Measurements from ENCODE around the gene COX10.

The COX10 gene

DNA sequence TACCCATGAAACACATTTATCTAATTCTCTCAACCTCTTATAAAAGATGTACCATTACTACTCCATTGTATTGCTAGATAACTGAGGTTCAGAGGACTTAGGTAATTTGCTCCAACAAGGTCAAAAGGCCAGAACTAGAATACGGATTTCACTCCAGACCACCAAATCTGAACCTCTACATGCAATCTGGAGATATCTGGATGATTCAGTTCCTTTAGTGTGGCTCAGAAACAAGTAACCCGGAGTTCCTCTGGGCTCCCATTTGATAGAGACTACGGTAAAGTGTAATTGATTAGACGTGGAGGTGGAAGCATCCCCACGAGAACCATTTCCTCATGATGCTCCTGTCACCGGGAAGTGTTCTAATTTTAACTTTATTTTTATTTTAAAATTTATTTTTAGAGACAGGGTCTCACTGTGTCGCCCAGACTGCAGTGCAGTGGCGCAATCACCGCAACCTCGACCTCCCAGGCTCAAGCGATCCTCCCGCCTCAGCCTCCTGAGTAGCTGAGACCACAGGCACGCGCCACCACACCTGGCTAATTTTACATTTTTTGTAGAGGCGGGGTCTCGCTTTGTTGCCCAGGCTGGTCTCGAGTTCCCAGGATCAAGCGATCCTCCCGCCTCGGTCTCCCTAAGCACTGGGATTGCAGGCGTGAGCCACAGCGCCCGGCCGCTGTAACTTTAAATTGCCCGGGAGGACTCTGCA lies 608 bp upstream of the COX10 start:
- no peaks in the 10 kb centered on the region for H3K27me3 ChIP-seq (ENCODE audit: control insufficient read depth in 2 of 2, insufficient read depth in 2 of 2, low read length in 2 of 2)
- H3K4me3 ChIP-seq (ENCODE audit: low read length in 2 of 2): peak overlapping the region; percentile 95 to 99
- peak overlapping the region; percentile 87 to 88 for H3K27ac ChIP-seq (ENCODE audit: low read depth in 2 of 2, low read length in 2 of 2)
- H3K9ac ChIP-seq (ENCODE audit: low read depth in 1 of 2, low read length in 2 of 2): peak overlapping the region; percentile 50 to 92
- H3K4me1 ChIP-seq (ENCODE audit: control insufficient read depth in 2 of 2, insufficient read depth in 2 of 2, low read length in 2 of 2): peaks cover 15 to 19% of the 10 kb centered on the region in 2 donors
- no peaks in the 10 kb centered on the region for H3K36me3 ChIP-seq (ENCODE audit: control insufficient read depth in 2 of 2, insufficient read depth in 2 of 2, low read length in 2 of 2)
- no peaks in the 10 kb centered on the region for H3K9me3 ChIP-seq (ENCODE audit: control insufficient read depth in 2 of 2, low read length in 2 of 2)

DNA sequence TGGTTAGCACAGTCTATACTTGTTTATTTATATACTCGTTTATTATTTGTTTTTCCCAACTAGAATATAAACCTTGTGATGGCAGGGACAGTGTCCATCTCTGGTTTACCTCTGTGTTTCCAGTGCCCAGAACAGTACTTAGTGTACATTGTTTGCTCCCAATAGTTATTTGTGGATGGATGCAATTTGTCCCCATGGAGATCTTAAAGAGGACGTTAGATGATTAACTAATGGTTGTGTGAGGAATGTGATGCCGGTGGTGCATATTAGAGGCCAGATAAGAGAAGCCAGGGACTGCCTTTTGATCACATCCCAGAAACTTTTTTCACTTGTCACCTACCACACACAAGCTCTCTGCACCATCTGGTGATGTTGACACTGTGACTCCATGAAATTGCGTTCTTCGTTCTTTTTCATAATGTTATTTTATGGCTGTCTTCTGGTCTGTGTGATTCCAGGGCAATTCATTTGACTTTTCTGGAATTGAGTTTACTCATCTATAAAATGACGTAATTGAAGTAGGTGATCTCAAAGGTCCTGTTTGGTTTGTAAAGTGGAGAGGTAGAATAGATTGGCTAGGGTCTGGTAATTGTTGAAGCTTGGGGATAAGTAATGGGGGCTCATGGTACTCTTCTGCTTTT lies 1.2 kb downstream of the COX10 start:
- H3K36me3 ChIP-seq (ENCODE audit: control insufficient read depth in 2 of 2, insufficient read depth in 2 of 2, low read length in 2 of 2): peaks cover 3% of the 10 kb centered on the region in 2 donors
- no peaks in the 10 kb centered on the region for H3K9me3 ChIP-seq (ENCODE audit: control insufficient read depth in 2 of 2, low read length in 2 of 2)
- H3K4me3 ChIP-seq (ENCODE audit: low read length in 2 of 2): peak overlapping the region; percentile 95 to 99
- no peaks in the 10 kb centered on the region for H3K27me3 ChIP-seq (ENCODE audit: control insufficient read depth in 2 of 2, insufficient read depth in 2 of 2, low read length in 2 of 2)
- H3K4me1 ChIP-seq (ENCODE audit: control insufficient read depth in 2 of 2, insufficient read depth in 2 of 2, low read length in 2 of 2): peaks cover 15 to 19% of the 10 kb centered on the region in 2 donors
- H3K27ac ChIP-seq (ENCODE audit: low read depth in 2 of 2, low read length in 2 of 2): peak overlapping the region; percentile 32 to 87
- H3K9ac ChIP-seq (ENCODE audit: low read depth in 1 of 2, low read length in 2 of 2): peak overlapping the region in 1 of 2 donors; percentile 92

DNA sequence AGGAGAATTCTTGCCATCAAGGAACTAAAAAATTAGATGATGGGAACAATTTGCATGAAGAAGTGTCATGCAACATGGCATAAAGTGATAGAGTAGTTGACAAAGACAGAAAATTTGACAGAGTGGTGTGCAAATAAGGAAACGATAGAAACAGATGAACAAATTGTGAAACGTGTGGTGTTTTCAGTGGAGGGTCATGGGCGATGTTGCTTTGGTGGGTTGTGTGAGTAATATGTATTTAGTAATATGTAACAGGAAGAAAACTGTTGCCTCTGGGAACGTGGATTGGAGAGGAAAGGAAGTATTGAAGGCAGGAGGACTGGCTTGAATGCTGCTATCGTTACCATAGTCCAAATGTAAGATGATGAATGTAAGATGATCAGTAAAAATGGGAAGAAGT lies 3.6 kb downstream of the COX10 start:
- Histone ChIP-seq H3K4me3 (ENCODE audit: low read length in 2 of 2) (no peak overlapping the region), H3K36me3 (ENCODE audit: control insufficient read depth in 2 of 2, insufficient read depth in 2 of 2, low read length in 2 of 2) (peaks cover 15 to 16% of the 10 kb centered on the region in 2 donors), H3K4me1 (ENCODE audit: control insufficient read depth in 2 of 2, insufficient read depth in 2 of 2, low read length in 2 of 2) (peaks cover 15 to 19% of the 10 kb centered on the region in 2 donors), H3K27me3 (ENCODE audit: control insufficient read depth in 2 of 2, insufficient read depth in 2 of 2, low read length in 2 of 2) (no peaks in the 10 kb centered on the region), H3K27ac (ENCODE audit: low read depth in 2 of 2, low read length in 2 of 2) (no peak overlapping the region), H3K9me3 (ENCODE audit: control insufficient read depth in 2 of 2, low read length in 2 of 2) (no peaks in the 10 kb centered on the region), H3K9ac (ENCODE audit: low read depth in 1 of 2, low read length in 2 of 2) (no peak overlapping the region)

DNA sequence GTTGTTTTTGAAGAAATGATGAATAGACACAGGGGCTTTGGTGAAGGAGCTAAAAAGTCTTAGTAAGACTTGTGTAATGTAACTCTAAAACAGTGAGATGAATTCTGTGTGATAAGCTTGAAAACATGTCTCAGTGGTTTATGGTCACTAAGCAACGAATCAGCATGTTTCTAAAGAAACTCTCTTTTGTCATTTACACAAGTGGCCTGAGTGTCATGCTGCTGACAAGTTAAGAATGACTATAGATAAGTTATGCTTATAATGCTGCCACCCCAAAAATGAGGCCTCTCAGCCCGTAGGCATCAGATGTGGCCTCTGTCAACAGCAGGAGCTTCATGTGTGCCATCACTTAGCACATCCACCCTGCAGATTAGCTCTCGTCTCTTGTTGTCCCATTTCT lies 8.7 kb downstream of the COX10 start:
- Histone ChIP-seq H3K4me3 (ENCODE audit: low read length in 2 of 2) (no peak overlapping the region), H3K27me3 (ENCODE audit: control insufficient read depth in 2 of 2, insufficient read depth in 2 of 2, low read length in 2 of 2) (no peaks in the 10 kb centered on the region), H3K9me3 (ENCODE audit: control insufficient read depth in 2 of 2, low read length in 2 of 2) (no peaks in the 10 kb centered on the region), H3K27ac (ENCODE audit: low read depth in 2 of 2, low read length in 2 of 2) (no peak overlapping the region), H3K4me1 (ENCODE audit: control insufficient read depth in 2 of 2, insufficient read depth in 2 of 2, low read length in 2 of 2) (peaks cover 0 to 3% of the 10 kb centered on the region in 2 donors), H3K36me3 (ENCODE audit: control insufficient read depth in 2 of 2, insufficient read depth in 2 of 2, low read length in 2 of 2) (peaks cover 26% of the 10 kb centered on the region in 2 donors), H3K9ac (ENCODE audit: low read depth in 1 of 2, low read length in 2 of 2) (no peak overlapping the region)

DNA sequence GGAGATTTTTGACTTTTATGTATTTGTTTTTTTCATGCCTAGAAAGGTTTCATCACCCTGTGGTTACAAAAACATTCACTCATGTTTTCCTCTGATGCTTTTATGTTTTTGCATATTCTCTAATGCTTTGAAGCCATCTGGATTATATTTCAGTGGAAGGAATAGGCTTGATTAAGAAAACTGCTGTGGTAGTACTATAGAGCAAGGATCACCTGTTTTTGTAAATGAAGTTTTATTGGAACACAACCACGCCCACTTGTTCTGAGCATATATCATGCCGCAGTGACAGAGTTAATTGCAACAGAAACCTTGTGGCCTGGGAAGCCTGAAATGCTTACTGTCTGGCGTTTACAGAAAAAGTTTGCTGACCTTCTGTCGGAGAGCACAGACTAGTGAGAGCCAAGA lies 11.5 kb downstream of the COX10 start:
- no peak overlapping the region for H3K4me3 ChIP-seq (ENCODE audit: low read length in 2 of 2)
- no peaks in the 10 kb centered on the region for H3K9me3 ChIP-seq (ENCODE audit: control insufficient read depth in 2 of 2, low read length in 2 of 2)
- H3K36me3 ChIP-seq (ENCODE audit: control insufficient read depth in 2 of 2, insufficient read depth in 2 of 2, low read length in 2 of 2): peaks cover 23% of the 10 kb centered on the region in 2 donors
- H3K27me3 ChIP-seq (ENCODE audit: control insufficient read depth in 2 of 2, insufficient read depth in 2 of 2, low read length in 2 of 2): no peaks in the 10 kb centered on the region
- peak overlapping the region in 1 of 2 donors; percentile 4 for H3K27ac ChIP-seq (ENCODE audit: low read depth in 2 of 2, low read length in 2 of 2)
- no peak overlapping the region for H3K9ac ChIP-seq (ENCODE audit: low read depth in 1 of 2, low read length in 2 of 2)
- peaks cover 0 to 3% of the 10 kb centered on the region in 2 donors for H3K4me1 ChIP-seq (ENCODE audit: control insufficient read depth in 2 of 2, insufficient read depth in 2 of 2, low read length in 2 of 2)

DNA sequence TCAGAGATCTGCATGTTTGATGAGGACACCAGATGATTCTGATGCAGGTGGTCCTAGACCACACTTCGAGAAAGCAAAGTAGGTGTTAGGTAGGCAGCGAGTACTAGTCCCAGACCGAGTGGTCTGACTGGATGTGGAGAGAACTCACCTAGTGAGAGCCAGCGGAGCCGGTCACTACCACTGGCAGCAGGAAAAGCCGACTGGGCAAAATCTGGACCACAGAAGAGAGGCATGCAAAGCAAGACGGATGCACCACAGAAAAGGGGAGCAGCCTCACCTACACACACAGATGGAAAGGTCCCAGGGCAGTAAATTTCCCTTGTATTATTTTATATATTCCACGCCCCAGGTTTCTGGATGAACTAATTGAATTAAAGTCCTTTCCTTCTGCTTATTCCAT lies 13.5 kb downstream of the COX10 start:
- Histone ChIP-seq H3K4me1 (ENCODE audit: control insufficient read depth in 2 of 2, insufficient read depth in 2 of 2, low read length in 2 of 2) (peaks cover 0 to 3% of the 10 kb centered on the region in 2 donors), H3K27ac (ENCODE audit: low read depth in 2 of 2, low read length in 2 of 2) (no peak overlapping the region), H3K9me3 (ENCODE audit: control insufficient read depth in 2 of 2, low read length in 2 of 2) (no peaks in the 10 kb centered on the region), H3K4me3 (ENCODE audit: low read length in 2 of 2) (no peak overlapping the region), H3K27me3 (ENCODE audit: control insufficient read depth in 2 of 2, insufficient read depth in 2 of 2, low read length in 2 of 2) (no peaks in the 10 kb centered on the region), H3K9ac (ENCODE audit: low read depth in 1 of 2, low read length in 2 of 2) (no peak overlapping the region), H3K36me3 (ENCODE audit: control insufficient read depth in 2 of 2, insufficient read depth in 2 of 2, low read length in 2 of 2) (peaks cover 11% of the 10 kb centered on the region in 2 donors)

DNA sequence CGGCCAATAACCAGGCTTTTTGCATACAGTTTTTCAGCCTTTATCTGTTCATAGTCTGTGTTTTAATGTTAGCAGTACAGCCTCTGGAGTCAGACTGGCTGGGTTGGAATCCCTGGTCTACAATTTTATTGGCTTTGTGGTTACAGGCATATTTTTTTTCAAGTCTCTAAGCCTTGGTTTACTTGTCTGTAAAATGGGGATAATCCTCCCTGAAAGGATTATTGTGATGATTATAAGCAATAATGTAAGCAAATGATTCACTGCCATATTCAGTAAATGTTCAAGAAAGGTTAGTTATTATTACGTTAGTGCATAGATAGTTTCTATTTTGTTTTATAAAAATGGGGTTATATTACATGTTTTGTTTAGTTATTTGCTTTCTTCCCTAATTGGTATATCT lies 15.7 kb downstream of the COX10 start:
- no peak overlapping the region for H3K27ac ChIP-seq (ENCODE audit: low read depth in 2 of 2, low read length in 2 of 2)
- H3K4me1 ChIP-seq (ENCODE audit: control insufficient read depth in 2 of 2, insufficient read depth in 2 of 2, low read length in 2 of 2): peaks cover 0 to 3% of the 10 kb centered on the region in 2 donors
- H3K9ac ChIP-seq (ENCODE audit: low read depth in 1 of 2, low read length in 2 of 2): no peak overlapping the region
- no peaks in the 10 kb centered on the region for H3K9me3 ChIP-seq (ENCODE audit: control insufficient read depth in 2 of 2, low read length in 2 of 2)
- no peaks in the 10 kb centered on the region for H3K27me3 ChIP-seq (ENCODE audit: control insufficient read depth in 2 of 2, insufficient read depth in 2 of 2, low read length in 2 of 2)
- no peak overlapping the region for H3K4me3 ChIP-seq (ENCODE audit: low read length in 2 of 2)
- H3K36me3 ChIP-seq (ENCODE audit: control insufficient read depth in 2 of 2, insufficient read depth in 2 of 2, low read length in 2 of 2): peaks cover 0 to 3% of the 10 kb centered on the region in 2 donors

DNA sequence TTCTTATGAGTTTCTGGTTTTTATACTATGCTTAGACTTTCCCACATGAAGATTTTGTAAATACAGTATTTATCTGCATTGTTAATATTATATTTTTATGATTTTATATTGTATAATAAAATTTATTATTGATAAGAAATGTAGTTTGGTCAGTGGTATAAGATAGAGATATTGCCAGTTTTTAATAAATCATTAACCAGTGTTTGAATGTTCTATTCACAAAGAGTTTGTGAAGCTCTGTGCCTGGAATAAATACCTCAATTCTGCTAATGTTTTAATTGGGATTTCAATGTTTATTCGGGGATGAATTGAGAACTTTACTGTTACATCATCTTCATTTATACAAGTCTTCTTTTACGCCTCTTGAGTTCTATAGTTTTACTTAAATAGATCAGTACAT lies 16.9 kb downstream of the COX10 start:
- H3K4me3 ChIP-seq (ENCODE audit: low read length in 2 of 2): no peak overlapping the region
- no peaks in the 10 kb centered on the region for H3K9me3 ChIP-seq (ENCODE audit: control insufficient read depth in 2 of 2, low read length in 2 of 2)

DNA sequence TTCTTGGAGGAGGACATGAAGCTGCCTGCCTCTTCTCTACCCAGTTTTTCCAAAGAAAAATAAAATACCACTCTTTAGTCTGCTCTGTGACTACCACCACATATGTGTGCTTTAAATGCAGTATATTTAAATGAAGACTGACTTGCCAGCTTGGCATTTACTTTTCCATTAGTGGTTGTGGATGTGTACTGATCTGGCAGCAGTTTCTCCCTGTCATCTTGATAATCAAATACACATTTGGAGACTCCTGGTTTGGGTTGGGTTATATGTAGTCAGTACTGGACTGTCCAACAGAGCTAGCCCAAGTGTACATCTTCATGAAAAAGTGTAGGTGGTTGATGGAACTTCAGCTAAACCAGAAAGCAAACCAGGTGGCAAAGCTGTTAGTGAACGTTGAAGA lies 19.9 kb downstream of the COX10 start:
- peaks cover 4 to 7% of the 10 kb centered on the region in 2 donors for H3K4me1 ChIP-seq (ENCODE audit: control insufficient read depth in 2 of 2, insufficient read depth in 2 of 2, low read length in 2 of 2)
- H3K27me3 ChIP-seq (ENCODE audit: control insufficient read depth in 2 of 2, insufficient read depth in 2 of 2, low read length in 2 of 2): no peaks in the 10 kb centered on the region
- no peaks in the 10 kb centered on the region for H3K36me3 ChIP-seq (ENCODE audit: control insufficient read depth in 2 of 2, insufficient read depth in 2 of 2, low read length in 2 of 2)
- H3K9ac ChIP-seq (ENCODE audit: low read depth in 1 of 2, low read length in 2 of 2): no peak overlapping the region
- no peaks in the 10 kb centered on the region for H3K9me3 ChIP-seq (ENCODE audit: control insufficient read depth in 2 of 2, low read length in 2 of 2)
- H3K4me3 ChIP-seq (ENCODE audit: low read length in 2 of 2): no peak overlapping the region
- no peak overlapping the region for H3K27ac ChIP-seq (ENCODE audit: low read depth in 2 of 2, low read length in 2 of 2)

More for the DNA sequence above, 16.9 kb downstream of the COX10 start:
- no peak overlapping the region for H3K9ac ChIP-seq (ENCODE audit: low read depth in 1 of 2, low read length in 2 of 2)
- no peak overlapping the region for H3K27ac ChIP-seq (ENCODE audit: low read depth in 2 of 2, low read length in 2 of 2)
- H3K4me1 ChIP-seq (ENCODE audit: control insufficient read depth in 2 of 2, insufficient read depth in 2 of 2, low read length in 2 of 2): peaks cover 0 to under 1% of the 10 kb centered on the region in 2 donors
- no peaks in the 10 kb centered on the region for H3K27me3 ChIP-seq (ENCODE audit: control insufficient read depth in 2 of 2, insufficient read depth in 2 of 2, low read length in 2 of 2)
- H3K36me3 ChIP-seq (ENCODE audit: control insufficient read depth in 2 of 2, insufficient read depth in 2 of 2, low read length in 2 of 2): peaks cover 0 to 3% of the 10 kb centered on the region in 2 donors

DNA sequence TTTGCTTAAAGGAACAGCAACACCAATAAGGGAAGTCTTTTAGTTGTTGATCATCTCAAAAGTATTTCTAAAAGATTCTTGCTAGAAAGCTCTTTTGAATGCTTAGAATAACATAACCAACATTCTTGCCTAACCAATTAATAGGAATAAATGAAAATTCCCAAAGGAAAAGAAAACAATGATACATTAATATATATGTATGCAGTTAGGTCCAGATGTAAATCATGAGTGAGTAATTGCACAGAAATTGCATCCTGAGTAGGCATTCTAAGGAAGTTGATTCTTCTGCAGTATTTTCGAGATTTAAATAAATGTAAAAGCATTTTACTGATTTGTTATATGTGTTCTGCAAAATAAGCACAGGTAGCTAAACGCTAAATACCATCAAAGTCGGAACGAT lies 22.1 kb downstream of the COX10 start:
- Histone ChIP-seq H3K4me3 (ENCODE audit: low read length in 2 of 2) (no peak overlapping the region), H3K27ac (ENCODE audit: low read depth in 2 of 2, low read length in 2 of 2) (no peak overlapping the region), H3K27me3 (ENCODE audit: control insufficient read depth in 2 of 2, insufficient read depth in 2 of 2, low read length in 2 of 2) (no peaks in the 10 kb centered on the region), H3K4me1 (ENCODE audit: control insufficient read depth in 2 of 2, insufficient read depth in 2 of 2, low read length in 2 of 2) (peaks cover 4 to 7% of the 10 kb centered on the region in 2 donors), H3K36me3 (ENCODE audit: control insufficient read depth in 2 of 2, insufficient read depth in 2 of 2, low read length in 2 of 2) (no peaks in the 10 kb centered on the region), H3K9me3 (ENCODE audit: control insufficient read depth in 2 of 2, low read length in 2 of 2) (no peaks in the 10 kb centered on the region), H3K9ac (ENCODE audit: low read depth in 1 of 2, low read length in 2 of 2) (no peak overlapping the region)

All from mucosa of rectum (tissue), 2 donors.